HG02798 (cell line): ENCODE results near the gene MEG3.
"Not testable (repeated sequence)": the region's sequence is repeated elsewhere in the genome, so short reads cannot be mapped to it uniquely, and the experiment has no call there.

Source experiments
- ATAC-seq: cut with Tn5 transposase; IDR thresholded peaks from one replicate; pipeline ENCODE4 v1.9.1; 2021; ENCODE audit warnings: mild to moderate bottlenecking; ENCODE audit not compliant: unreplicated experiment, poor library complexity

Gene MEG3

DNA sequence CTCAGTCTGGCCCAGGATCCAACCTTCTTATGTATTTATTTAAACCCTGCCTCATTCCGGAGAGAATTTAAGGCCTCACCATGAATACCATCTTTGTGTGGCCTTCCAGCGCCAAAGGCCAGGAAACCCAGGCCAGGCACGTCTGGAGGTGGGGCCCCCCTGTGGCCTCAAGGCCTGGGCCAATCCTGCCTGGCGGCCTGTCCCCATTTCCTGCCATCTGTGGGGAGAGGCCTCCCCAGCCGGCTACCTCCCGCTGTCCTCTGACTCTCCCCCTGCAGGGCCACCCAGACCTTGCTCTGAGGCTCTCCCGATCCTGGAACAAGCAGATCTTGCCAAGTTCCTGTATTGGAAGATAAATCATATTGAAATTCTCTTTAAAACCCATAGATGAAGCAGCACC lies 37.4 kb upstream of the MEG3 start:
- ATAC-seq = no peak

DNA sequence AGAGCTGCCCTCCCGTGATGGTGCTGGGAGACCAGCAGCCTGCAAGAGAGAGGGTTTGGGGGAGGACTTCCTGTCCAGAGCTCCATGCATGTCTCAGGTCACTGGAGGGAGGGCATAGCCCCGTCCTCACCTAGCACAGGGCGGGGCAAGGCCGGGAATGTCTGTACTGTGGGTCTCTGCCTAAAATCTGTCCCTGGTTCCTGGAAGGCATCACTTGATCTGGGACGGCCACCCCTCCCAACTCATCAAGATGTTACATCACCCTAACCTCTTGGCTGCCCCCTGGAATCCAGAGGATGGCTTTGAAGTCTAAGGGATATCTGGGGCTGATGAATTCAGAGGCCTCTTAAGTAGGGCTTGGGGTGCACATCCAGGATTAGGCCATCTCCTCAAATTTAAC lies 37.0 kb upstream of the MEG3 start:
- no peak for ATAC-seq

DNA sequence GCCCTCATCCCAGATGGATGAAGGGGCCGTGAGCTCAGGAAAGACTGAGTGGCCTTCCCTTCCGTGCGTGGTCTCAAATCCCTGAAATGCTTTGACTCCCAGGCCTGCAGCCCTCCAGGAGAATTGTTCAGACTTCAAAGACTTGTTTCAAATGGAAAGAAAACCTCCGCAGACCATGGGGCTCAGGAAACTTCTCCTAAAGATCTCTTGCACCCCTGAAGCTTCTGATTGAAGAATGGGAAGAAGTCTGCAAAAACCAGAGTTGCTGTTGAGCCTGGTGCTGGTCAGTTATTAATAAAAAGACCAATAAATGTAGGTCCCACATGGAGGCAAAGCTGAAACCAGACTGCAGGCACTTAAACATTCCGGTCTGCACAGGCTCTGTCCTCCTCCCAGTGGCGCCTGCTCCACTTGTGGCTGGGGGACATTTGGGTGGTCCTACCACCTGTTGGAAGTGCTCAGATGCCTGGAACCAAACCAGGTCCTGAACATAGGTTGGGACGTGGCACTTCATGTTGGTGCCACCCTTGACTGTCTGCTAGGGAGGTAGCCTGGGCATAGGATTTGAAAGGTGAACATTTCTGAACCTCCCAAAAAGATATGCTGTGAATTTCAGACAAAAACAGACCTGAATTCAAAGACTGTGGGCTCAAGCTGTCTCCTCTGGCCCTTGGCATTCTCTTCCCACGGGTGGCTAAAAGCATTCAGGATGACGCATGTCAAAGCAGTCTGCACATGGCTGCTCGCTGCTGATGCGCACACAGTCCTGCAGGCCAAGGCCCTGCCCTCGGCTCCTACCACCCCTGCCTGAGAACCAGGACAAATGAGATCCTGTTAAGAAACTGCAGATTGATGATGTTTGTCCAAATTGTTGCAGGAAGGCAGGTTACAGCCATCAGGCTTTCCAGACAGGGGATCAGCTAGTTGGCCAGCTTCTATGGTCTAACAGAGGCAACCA lies 36.2 kb upstream of the MEG3 start:
- ATAC-seq = no peak

DNA sequence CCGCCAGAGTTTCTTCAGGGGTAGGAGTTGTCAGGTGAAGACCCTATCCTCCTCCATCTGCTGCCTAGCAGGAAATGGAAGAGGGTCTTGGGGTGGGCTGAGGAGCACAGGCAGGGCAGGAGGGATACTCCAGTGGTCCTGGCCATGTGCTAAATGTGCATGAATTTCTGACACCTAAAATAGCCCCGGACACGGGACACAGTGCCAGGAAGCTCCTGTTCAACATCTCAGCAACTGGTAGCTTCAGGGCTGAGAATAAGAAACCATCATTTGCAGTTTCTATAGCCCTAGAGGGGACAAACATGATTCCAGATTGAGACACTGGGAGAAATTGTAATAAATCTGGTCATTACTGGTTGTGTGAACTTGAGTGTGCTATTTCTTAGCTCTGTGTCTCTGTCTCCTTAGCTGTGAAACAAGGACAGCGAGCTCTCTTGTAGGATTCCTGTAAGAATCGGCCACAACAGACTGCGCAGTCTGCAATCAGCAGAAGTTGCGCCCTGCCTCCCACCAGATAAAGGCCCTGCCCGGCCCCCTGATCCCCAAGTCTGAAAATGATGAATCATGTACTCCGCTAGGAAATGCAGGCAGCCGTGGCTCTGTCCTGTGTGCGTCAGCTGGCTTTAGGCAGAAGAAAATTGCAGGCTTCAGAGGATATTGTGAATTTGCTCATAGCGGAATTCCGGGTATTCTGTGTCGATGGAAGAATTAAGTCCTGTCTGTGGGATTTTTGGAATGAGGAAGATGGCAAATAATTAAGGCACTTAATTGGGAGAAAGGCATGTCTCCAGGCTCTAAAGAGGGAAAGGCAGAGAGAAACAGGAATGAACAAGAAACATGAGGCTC lies 35.2 kb upstream of the MEG3 start:
- ATAC-seq = no peak

DNA sequence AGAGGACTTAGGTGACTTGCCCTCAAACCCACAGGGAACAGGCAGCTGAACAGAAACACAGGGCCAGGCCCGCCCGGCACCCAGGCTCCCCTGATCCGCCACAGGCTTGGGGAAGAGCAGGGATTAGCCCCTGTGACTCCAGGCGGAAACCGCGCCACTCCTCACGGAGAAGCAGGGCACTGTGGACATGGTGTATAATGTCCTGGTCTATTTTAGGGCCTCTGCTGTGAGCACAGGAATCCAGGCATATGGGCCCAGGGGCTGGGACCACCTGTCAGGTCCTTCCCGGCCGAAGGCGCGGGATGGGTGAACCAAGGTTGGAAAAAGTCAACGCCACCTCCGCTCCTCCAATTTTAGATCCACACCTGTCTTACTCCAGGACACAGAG lies 34.6 kb upstream of the MEG3 start:
- ATAC-seq = no peak

DNA sequence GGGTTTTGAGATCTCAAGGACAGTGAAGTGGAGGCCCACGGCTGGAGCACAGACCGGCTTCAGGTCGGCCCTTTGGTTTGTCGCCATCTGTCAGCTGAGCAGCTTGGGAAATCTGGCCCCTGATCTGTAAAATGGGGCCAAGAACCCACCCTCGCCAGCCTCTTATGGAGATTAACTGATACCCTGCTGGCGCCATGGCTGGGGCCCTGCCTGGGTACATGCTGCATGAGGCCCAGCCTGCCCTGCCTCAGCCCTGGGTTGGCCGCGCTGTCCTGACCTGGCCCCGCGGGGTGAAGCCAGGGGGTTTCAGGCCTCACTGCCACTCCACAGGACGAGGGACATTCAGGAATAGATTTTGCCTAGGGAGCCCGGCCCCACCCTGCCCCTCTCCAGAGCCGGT lies 33.9 kb upstream of the MEG3 start:
- no peak for ATAC-seq

DNA sequence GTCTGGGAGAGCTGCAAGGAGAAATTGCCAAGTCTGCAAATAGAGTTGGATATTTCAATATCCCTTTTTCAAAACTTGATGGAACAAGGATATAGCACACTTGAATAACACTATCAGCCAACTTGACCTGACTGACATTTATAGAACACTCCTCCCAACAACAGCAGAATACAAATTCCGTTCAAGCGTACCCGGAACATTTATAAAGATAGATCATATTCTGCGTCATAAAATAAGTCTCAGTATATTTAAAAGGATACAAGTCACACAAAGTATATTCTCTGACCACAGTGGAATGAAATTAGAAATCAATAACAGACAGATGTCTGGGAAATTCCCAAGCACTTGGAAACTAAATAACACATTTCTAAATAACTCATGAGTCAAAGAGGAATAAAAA lies 29.0 kb upstream of the MEG3 start:
- ATAC-seq = no peak

GRCh38 chr14:100800041-100800440 lies 25.9 kb upstream of the MEG3 start:
- ATAC-seq = no peak

- not testable (repeated sequence) for ATAC-seq
Measured at GRCh38 chr14:100801433-100801832, 24.5 kb upstream of the MEG3 start.

GRCh38 chr14:100802179-100802578 lies 23.7 kb upstream of the MEG3 start:
- ATAC-seq = no peak

- ATAC-seq = no peak
Measured at GRCh38 chr14:100802766-100803165, 23.2 kb upstream of the MEG3 start.

GRCh38 chr14:100803226-100803625 lies 22.7 kb upstream of the MEG3 start:
- no peak for ATAC-seq

GRCh38 chr14:100803676-100804075 lies 22.2 kb upstream of the MEG3 start:
- no peak for ATAC-seq

- ATAC-seq = no peak
Measured at GRCh38 chr14:100804138-100804537, 21.8 kb upstream of the MEG3 start.

- ATAC-seq = no peak
Measured at GRCh38 chr14:100804558-100805309, 21.2 kb upstream of the MEG3 start.

DNA sequence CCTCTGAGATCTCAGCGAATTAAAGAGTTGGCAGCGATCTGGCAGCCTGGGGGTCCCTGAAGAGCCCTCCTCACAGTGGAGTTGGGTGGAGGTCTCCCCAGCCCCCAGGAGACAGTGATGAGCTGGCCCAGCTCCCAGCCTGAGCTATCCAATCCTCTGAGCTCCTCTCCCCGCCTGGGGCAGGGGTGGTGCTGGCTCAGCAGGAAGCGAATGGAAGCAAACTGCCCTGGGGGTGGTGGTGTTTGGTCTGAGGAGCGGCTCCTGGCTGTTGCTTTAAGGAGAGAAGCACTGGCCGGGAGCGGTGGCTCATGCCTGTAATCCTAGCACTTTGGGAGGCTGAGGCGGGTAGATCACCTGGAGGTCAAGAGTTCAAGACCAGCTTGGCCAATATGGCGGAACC lies 19.5 kb upstream of the MEG3 start:
- no peak for ATAC-seq

DNA sequence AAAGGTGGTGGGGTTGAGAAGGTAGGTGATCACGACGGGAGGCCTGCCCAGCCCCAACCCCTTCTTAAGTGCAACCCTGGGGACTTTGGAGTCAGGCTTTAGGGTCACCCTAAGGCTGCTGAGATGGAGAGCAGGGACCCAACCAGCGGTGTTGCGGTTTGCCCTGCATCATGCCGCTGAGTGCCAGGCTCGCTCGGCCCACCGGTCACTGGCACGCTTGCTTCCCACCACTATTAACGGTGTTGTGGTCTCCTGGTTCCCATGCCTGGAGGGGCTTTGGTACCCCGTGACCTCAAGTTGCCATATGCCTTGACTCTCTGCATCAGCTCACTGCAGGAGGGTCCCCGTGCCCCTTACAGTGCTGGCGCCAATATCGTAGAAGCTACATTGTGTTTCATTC lies 18.4 kb upstream of the MEG3 start:
- ATAC-seq = no peak

DNA sequence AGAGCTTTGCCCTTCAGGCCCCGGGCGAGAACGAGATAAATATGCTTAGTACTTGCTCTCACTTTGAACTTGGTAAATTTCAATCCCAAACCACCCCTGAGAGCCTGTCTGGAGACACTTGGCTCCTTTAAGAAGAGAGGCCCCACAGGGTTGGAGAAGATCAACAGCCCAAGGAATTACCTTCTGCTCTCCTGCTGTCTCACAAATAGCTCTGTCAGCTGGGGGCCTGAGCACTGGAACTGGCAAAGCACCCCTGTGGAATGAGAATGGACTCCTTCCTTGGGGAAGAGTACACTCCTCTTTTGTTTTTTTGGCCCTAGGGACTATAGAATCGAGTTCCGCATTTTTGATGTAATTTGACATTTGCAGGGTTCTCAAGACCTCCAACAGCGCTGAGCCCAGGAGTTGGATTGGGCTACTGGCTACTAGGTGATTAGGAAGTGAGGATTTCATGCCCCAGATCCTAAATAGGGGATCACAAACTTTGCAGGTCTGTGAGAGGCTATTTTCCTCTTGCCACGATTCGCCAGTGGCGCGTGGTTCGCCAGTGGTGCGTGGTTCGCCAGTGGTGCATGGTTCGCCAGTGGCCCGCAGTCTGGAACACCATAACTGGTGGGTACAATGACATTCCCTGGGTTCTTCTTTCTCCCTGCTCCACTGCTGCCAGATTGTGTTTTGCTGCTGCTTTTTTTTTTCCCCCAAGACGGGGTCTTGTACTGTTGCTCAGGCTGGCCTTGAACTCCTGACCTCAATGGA lies 17.8 kb upstream of the MEG3 start:
- no peak for ATAC-seq

DNA sequence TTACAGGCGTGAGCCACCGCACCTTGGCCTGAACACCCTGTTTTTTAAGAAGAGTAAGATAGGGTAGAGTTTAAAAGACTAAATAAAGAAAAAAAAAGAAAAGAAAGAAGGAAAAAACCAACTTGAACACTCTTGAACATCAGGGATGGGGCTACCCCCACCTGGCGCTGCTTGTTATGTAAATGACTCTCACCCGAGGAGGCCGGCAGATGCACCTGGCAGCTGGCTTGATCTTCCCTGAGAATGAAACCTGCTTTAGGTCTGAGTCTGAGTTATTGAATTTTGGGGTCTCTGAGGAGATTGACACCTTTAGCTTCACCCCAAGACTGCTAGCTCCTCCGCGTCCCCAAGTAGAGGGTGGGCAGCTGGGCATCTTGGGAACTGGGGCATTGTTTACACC lies 15.5 kb upstream of the MEG3 start:
- no peak for ATAC-seq

GRCh38 chr14:100810861-100811461 lies 15.0 kb upstream of the MEG3 start:
- no peak for ATAC-seq
